Right ventricle myocardium inferior (tissue), 1 donor: ENCODE data around the gene KIF1A. TPM values are rescaled to one million over a fixed set of nuclear protein-coding genes. Genes with fewer than 3 reads are reported as not detected.

Source experiments
- ATAC-seq: fragments of 200-7000 bp; cut with Tn5 transposase; one replicate; pipeline ENCODE4 v1.9.1; 2020; ENCODE audit warnings: mild to moderate bottlenecking, moderate library complexity
- DNase-seq: peaks from one replicate; pipeline ENCODE4 v3.0.0; 2021; ENCODE audit errors: missing footprints
- intact Hi-C: fragments of 100-400 bp; cut with DNase I; formaldehyde crosslinking; loops from one replicate; pipeline ENCODE4 v1.11.0; 2022
- total RNA-seq: library from RNA; stranded (reverse); fragmentation: NEBNext Ultra II Directional; extraction: Animal tissue kit (Norgen Biotek cat#: 25700); gene quantifications from one replicate; pipeline ENCODE4 v1.2.1, GENCODE V29; 2021
- donor health status: DM: no; HTN: yes; CAD: no; lungs with severe emphysema.

Gene KIF1A
- total RNA-seq, 1 donor from 2014 or later: 1.5 TPM

GRCh38 chr2:240717681-240718581, 102.1 kb downstream of the KIF1A start:
- ATAC-seq: no peak
- intact Hi-C loops: no loop called here
- DNase-seq: peak; percentile 71

DNA sequence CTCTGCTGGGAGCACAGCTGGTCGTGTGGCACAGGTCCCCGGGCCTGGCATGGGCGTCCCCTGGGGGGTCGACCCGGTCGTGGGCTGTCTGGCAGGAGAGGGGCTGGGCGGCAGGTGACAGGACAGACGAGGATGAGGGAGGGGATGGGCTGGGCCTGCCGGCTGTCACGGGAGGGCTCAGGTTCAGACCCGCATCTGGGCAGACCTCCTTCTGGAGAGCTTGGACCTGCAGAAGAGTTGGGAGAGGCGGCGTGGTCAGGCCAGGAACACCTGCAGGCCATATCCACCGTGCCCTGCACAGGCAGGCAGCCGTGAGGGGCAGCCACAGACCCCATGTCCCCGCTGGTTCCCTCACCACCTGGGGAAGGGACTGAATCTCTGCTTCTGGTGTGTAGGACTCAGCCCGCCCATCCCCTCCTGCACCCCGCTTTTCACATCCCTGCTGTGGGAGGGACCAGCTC, 102.8 kb downstream of the KIF1A start:
- DNase-seq: peak; percentile 65
- intact Hi-C loops: no loop called here
- ATAC-seq: no peak

DNA sequence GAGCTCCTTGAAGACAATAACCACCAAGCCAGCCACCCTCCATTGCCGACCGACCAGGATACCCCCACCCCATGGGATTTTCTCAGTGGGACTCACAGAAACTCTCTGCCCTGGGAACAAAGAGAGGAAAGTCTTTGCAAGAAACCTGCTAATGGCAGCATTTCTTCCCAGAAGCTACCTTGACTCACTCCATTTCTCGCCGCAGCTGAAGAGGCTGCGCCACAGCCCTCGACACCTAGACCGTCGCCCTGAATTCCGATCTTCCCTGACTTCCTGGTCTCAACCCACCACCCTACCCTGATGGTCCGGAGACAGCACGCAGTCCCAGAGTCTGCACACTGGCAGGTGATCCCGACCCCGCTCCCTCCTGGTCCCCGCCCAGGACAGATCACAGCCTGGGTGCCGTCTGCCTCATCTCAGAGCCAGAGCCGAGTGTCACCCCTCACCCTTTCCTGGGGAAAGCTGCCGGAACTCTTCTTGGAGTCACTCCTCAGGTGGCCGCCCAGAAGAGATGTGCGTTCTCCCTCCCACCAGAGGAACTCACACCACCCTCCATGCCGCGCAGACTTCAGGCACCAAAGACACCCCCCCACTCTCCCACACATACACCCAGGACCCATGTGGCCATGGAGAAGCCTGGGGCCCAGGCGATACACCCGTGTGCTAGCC, 103.8 kb downstream of the KIF1A start:
- ATAC-seq (no peak), DNase-seq (peak; percentile 27)
- intact Hi-C loops: no loop called here

DNA sequence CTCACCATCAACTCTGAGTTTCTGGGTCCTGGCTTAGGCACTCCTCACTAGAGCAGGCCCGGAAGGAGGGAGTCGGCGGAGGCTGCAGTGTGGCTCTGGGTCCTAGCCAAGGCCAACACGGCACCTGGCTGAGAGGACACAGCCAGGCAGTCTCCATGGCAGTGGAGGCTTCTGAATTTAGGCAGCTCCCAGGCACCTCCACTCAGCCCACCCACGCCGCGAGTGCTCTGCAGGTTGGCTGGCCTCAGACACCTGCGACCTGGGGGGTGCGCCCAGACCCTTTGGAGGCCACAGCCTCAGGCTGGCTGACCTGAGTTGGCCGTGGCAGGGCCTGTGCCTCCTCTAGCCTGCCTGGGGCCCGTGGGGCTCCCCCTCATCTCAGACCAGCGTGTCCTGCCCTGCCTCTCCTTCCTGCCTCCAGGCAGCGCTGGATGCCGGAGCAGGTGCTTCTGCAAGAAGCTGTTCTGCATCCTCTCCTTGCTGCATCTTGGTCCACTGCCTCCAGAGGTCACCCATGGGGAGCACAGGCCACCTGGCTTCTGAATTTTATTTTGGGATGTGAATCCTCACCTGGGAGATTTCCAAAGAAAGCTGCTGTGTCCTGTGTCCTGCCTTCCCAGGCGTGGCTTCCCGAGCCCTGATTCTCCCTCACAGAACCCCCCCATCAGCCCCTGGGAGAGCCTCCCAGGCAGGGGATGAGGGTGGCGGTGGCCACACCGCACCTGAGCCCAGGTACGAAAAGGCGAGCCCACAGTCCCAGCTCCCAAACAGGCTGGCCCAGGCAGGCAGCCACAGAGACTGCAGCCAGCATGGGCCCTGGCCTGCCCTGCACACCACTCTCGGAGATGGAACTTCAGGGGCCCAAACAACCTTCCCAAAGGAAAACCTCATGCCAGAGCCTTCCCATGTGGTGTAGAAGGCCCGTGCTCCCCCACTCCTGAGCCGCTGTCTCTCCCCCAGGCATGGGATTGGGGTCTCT, 105.0 kb downstream of the KIF1A start:
- peak; percentile 27 for DNase-seq

DNA sequence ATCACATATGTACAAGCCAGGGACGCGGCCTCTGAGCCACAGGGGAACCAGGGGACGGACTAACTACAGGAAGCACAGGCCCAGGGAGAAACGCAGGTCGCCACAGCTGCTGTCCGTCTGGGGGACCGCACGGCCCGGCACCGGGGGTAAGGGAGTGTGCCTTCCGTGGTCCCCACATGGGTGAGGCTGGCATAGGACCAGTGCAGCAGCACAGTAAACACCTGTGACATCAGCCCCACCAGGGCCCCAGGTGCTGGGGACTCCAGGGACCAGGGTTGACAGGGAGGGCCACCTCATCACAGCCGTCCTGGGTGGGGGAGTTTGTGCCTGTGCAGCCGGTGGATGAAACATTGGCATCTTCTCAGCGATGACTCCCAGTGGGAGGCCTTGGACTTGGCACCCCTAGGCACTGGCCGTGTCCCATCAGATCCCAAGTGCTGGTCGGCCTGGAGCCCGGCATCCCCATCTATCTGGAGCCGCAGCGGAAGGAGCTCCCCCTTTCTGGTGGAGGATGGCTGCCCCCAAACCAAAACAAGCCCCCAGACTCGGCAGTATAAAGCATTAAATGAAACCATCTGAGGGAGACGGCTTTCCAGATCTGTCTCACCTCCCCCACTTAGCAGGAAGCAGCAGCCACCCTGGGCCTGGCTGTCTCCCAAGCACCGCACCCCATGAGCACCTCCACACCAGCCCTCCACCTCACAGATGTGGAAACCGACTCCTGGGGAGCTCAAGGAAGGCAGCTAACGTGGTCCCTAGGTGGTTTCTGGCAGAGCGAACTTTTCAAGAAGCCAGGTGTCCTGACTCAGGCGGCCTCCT, 105.9 kb downstream of the KIF1A start:
- intact Hi-C loops: no loop called here
- DNase-seq (peak; percentile 60), ATAC-seq (no peak)

More for the DNA sequence above, 105.0 kb downstream of the KIF1A start:
- no peak for ATAC-seq
- intact Hi-C loops: no loop called here

DNA sequence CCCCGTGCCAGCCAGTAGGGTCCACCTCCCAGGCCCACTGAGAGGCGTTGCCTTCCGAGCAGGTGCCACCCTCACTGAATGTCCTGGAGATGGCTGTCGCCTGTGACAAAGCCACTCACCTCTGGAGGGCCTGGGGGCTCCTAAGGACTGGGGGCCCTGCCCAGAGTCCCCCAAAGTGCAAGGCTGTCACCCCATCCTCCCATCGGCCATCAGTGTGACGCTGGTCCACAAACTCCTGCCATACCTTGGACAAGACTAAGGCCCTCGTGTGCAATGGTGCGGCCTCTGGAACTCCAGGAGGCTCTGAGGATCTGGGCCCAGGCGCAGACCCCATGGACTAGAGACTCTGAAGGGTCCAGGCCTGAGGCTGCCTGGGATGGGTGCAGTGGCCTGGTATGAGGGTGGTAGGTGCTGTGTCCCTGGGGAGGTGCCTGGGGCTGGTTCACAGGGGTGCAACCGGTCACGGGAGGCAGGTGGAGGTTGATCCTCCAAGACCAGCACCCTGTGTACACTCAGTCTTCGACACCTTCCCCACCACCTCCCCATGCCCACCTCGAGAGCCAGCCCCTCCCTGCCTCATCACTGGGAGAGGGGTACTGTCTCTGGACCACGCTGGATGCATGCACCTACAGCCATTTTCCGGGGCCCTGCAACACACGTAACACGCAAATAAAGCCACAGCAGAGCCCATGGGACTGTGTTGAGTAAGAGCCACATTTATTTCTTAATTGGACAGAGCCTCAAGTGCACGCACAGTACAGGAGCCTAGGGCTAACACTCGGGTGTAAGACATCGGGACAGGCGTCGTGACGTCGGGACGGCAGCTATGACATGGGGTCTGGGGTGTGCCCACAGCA, 106.7 kb downstream of the KIF1A start:
- intact Hi-C loops: no loop called here
- ATAC-seq (no peak), DNase-seq (peak; percentile 54)

DNA sequence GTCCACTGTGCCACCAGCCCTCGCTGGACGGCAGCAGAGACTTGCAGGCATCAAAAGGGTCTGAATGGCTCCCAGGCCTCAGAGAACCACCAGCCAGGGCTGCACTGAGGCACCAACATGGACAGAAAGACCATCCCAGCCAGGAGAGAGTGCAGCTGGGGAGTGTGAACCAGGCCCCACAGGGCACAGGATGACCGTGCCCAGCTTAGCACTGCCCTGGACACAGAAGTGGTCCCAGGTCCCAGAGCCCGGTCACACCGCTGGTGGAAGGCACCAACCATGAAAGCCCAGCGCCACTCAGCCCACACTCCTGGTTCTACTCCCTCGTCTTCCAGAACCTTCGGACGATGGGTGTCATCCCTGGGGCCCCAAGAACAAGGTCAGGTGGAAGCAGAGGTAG, 107.9 kb downstream of the KIF1A start:
- intact Hi-C loops: no loop called here
- DNase-seq: peak; percentile 42
- no peak for ATAC-seq

- no peak for ATAC-seq
- intact Hi-C loops: no loop called here
- peak; percentile 55 for DNase-seq
Measured at GRCh38 chr2:240711701-240712100, 108.3 kb downstream of the KIF1A start.

- intact Hi-C loops: no loop called here
- DNase-seq (peak; percentile 22), ATAC-seq (no peak)
Measured at GRCh38 chr2:240711296-240711695, 108.7 kb downstream of the KIF1A start.

DNA sequence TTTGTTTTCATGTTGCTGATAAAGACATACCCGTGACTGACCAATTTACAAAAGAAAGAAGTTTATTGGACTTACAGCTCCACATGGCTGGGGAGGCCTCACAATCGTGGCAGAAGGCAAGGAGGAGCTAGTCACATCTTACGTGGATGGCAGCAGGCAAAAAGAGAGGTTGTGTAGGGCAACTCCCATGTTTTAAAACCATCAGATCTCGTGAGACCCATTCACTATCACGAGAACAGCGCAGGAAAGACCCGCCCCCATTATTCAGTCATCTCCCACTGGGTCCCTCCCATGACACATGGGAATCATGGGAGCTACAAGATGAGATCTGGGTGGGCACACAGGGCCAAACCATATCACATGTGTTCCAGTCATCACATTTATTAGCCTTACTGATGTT, 111.6 kb downstream of the KIF1A start:
- intact Hi-C loops: loop anchor here (10.0 kb wide), 1 partner anchor 194 kb away; no protein-coding TSS in a partner anchor
- ATAC-seq (no peak), DNase-seq (no peak)

DNA sequence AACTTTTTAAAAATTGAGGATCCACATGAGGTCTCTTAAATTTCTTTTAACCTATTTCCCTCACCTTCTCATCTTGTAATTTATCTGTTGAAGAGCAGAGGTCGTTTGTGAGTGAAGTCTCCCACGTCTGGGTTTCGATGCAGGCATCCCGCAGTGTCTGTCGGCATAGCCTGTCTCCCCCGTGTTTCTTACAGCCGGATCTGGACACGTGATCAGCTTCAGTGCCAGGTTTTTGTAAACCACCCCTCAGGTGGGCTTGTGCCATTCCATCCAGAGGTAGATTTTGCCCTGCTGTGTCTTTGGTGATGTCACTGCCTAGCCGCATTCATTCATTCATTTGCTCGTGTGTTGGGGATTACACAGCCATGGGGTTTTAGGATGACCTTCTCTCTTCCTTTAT, 112.2 kb downstream of the KIF1A start:
- intact Hi-C loops: loop anchor here (10.0 kb wide), 1 partner anchor 193 kb away; no protein-coding TSS in a partner anchor
- no peak for ATAC-seq
- DNase-seq: peak; percentile 44

- ATAC-seq: no peak
- DNase-seq: peak; percentile 37
- intact Hi-C loops: loop anchor here (10.0 kb wide), 1 partner anchor 192 kb away; no protein-coding TSS in a partner anchor
Measured at GRCh38 chr2:240707043-240707756, 112.8 kb downstream of the KIF1A start.

GRCh38 chr2:240705204-240705791, 114.7 kb downstream of the KIF1A start:
- ATAC-seq (no peak), DNase-seq (no peak)
- intact Hi-C loops: loop anchor here (10.0 kb wide), 1 partner anchor 190 kb away; no protein-coding TSS in a partner anchor

DNA sequence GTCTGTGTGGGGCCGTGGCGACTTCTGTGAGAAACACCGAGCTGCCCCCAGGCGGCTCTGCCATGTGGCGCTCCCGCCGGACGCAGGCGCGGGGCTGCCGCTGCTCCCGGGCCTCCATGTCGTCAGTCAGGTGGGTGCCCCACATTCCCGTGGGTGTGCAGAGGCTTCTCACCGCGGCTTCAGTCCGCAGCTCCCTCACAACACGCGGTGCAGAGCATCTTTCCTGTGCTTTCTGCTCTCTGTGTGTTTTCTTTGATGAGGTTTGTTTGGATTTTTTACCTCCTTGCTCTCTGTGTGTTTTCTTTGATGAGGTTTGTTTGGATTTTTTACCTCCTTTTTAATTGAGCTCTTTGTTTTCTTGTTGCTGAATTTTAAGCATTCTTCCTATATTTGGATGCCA, 115.4 kb downstream of the KIF1A start:
- intact Hi-C loops: loop anchor here (10.0 kb wide), 1 partner anchor 190 kb away; no protein-coding TSS in a partner anchor
- peak; percentile 44 for DNase-seq

DNA sequence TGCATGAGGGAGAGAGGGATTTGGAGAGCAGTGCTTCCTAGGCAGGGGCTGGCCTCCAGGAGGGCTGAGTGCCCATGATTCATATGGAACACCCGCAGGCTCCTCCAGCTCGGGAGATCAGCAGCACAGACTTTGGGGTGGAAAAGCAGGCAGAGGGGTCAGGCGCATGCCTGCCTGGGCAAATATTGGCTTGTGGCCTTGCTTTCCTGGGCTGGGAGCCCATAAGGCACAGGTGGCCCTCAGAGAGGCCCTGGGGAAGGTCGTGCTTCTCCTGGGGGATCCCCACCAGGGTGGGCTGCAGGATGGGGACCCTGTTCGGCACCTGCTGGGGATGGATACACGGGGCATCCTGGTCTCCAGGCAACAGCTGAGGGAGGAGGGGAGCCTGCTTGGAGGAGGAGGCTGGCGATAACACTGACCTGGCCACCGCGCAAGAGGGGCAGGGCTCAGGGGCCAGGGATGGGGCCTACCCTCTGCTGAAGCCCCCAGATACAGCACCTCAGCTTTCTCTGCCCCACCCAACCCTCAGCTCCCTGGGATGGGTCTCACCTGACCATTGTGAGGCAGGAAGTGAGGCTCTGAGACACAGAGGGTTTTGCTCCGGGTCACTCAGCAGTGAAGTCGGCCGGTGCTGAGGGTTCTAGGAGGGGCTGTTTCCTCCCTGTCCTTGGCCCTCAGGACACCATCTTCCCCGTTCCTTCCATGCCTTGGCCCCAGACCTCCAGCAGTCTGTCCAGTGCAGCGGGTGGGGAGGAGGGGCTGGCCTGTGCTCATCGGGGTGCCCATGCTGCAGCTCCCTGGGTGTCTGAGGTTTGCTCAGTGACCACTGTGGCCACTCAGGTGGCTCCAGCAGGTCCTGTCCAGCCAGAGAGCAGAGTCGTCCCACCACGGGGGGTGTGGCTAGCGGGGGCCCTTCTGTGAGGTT, 116.3 kb downstream of the KIF1A start:
- DNase-seq (peak; percentile 62), ATAC-seq (no peak)
- intact Hi-C loops: loop anchor here (10.0 kb wide), 1 partner anchor 189 kb away; no protein-coding TSS in a partner anchor

More for the DNA sequence above, 115.4 kb downstream of the KIF1A start:
- no peak for ATAC-seq
